Stimulated activated CD4-positive, alpha-beta T cell treated with anti-CD3 and anti-CD28 coated beads, Interleukin-2, amount 100 ng/mL, for 48 hours (primary cell): ENCODE measurements around the gene COL21A1.
"Not testable (repeated sequence)": the region's sequence is repeated elsewhere in the genome, so short reads cannot be mapped to it uniquely, and the experiment has no call there.

Experiments
- DNase-seq, 2 donors: peaks; one replicate each; pipeline ENCODE4 v3.0.0-alpha.2; 2020

COL21A1 gene

DNA sequence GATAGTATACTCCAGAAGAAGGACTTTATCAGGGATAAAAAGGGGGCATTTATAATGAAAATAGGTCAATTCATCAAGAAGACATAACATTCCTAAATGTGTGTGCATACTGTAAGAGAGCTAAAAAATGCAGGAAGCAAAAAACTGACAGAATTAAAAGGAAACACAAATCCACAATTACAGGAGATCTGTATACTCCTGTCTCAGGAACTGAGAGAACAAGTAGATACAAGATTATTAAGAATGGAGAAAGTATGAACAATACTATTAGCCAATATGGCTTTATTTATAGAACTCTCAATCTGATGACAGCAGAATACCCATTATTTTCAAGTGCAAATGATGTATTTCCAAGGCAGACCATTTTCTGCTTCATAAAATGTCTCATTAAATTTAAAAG is 204.3 kb downstream of the COL21A1 start:
- DNase-seq, result no peak

DNA sequence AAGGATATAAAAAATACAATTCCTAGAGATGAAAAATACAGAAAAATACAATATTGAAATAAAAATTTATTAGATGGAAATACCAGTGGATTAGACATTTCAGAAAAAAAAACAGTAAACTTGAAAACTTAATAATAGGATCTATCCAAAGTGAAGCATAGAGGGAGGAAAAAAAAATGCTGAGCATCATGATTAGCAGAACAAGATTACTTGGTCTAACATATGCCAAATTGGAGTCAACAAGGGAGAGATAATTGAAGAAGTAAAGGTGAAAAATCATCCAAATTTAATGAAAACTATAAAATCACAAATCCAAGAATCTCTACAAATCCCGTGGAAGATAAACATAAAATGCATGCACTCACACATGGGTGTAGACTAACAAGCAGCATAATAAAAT is 205.8 kb downstream of the COL21A1 start:
- no peak for DNase-seq

- DNase-seq, result no peak
Measured at GRCh38 chr6:56040889-56041301, 206.5 kb downstream of the COL21A1 start.

GRCh38 chr6:56040223-56040622 is 207.2 kb downstream of the COL21A1 start:
- no peak for DNase-seq

DNA sequence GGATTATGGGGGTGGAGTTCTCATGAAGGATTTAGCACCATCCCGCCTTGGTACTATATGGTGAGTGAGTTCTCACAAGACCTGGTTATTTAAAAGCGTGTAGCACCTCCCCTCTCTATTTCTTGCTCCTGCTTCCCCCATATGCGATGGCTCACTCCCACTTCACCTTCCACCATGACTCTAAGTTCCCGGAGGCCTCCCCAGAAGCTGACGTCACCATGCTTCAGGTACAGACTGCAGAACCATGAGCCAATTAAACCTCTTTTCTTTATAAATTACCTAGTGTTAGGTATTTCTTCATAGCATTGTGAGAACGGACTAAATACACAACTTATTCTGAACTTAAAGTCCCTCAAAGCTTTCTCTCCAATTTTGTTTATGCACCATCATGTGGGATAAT is 208.6 kb downstream of the COL21A1 start:
- no peak for DNase-seq

GRCh38 chr6:56037601-56038000 is 209.8 kb downstream of the COL21A1 start:
- no peak for DNase-seq

DNA sequence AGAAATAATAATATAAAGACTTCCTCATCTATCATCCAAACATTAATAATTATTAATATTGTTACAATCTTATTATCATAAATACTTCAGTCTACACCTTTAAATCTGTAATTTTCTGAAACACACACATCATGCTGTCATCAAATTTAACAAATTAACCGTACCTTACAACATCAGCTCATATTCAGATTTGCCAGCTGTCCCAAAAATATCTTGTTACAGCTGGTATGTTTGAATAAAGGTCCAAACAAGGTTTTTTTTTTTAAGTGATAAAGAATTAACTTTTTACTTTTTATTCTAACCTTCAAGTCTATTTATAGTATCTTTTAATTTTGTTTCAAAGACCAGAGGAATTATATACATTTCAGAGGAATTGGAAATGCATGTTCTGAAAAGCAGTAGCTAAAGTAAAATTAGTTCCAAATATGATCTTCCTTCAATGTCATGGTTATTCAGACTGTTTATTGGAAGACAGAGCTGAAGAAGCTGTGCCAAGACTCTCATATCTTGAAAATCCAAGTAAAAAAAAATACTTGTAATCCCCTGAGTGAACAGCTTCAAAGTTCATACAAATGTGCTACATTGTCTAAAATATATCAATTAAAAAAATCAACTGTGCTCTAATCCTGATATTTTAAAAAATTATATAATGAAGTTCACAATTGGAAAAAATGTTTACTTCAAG is 210.3 kb downstream of the COL21A1 start:
- no peak for DNase-seq

GRCh38 chr6:56033401-56033800 is 214.0 kb downstream of the COL21A1 start:
- DNase-seq, result no peak

- DNase-seq, result no peak
Measured at GRCh38 chr6:56032715-56033260, 214.6 kb downstream of the COL21A1 start.

GRCh38 chr6:56027865-56028264 is 219.5 kb downstream of the COL21A1 start:
- no peak for DNase-seq

GRCh38 chr6:56026455-56027180 is 220.8 kb downstream of the COL21A1 start:
- no peak for DNase-seq

DNA sequence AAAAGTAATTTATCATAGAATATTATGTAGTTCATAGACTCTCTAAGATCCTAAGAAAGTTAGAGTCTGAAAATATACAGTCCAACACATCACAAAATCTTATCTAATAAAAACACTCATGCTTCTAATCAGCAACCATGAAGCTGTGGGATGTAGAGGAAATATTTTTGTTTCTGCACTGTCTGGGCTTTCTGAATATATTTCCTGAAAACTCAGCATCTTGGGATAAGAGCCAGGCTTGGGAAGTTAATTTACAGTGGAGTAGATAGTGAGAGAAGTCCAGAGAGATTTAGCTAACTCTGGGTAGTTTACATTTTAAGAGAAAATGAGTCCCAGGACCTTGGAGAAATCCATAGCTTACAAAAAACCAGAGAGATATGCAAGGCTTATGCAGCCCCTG is 221.6 kb downstream of the COL21A1 start:
- no peak for DNase-seq

- DNase-seq, result no peak
Measured at GRCh38 chr6:56024931-56025330, 222.4 kb downstream of the COL21A1 start.

DNA sequence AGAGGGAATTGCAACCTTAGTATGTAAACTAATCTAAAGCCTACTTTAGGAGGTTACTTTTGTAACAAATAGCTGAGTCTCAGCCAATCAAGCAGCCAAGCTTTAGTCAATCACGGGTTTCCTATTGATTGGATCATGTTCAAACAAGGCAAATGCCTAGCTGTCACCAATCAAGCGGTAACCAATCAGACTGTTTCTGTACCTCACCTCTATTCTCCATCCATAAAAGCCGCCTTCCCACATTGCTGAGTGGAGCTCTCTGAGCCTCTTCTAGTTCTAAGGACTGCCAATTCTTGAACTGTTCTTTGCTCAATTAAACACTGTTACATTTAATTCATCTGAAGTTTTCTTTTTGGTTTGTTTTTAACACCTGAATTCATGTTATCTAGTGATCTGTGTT is 223.6 kb downstream of the COL21A1 start:
- no peak for DNase-seq

- no peak for DNase-seq
Measured at GRCh38 chr6:56022678-56023077, 224.7 kb downstream of the COL21A1 start.

GRCh38 chr6:56021943-56022342 is 225.4 kb downstream of the COL21A1 start:
- DNase-seq, result no peak

DNA sequence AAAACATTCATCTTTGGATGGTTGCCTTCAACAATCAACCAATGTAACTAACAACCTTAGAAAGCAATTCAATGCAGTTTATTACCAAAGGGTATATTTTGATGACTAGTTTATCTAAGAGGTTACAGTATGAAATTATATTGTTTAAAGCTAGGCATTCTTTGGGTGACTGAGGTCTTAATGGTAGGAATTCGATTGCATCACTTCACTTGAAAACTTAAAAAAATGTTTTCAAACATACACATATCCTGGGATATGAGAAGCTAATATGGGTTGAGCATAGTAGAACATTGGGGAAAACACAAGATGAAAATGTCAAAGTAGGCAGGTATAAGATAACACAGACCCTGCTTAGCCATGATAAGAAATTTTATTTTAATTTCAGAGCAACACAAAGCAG is 227.4 kb downstream of the COL21A1 start:
- no peak for DNase-seq

DNA sequence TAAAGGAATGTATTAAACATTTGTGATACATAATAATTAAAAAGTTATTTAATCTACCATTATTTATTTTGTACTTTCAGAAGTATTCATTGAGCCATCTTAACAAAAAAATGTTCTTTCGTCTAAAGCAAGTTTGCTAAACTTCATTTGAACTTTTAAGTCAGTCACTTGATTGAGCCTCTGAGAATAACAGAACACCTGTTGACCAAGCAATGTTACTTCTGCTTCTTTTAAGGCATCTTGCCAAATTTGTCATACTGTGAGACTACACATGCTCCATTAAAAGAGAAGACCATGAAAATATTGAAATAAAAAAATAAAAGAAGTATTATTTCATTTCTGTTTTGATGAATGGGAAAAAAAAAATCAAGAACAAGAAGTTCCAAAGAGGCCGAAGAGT is 230.2 kb downstream of the COL21A1 start:
- DNase-seq, result no peak

DNA sequence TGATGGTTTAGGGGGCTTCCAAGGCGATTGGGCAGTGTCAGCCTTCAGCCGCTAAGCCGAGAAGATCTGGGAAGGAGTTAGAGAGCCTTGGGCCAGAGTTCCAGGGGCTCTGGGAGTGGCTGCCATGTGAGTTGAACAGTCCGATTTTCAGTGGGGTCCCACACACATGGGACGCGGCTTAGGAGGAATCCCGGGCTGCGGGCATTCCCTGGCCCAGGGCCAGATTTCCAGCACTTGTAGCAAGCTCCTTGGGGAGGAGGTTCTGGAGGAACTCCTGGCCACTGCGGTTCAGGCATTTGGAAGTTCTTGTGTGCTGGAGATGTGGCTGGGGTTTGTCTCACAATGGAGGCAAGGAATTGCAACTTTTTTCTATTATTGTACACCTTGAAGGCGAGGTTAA is 233.3 kb downstream of the COL21A1 start:
- DNase-seq, result not testable (repeated sequence)

DNA sequence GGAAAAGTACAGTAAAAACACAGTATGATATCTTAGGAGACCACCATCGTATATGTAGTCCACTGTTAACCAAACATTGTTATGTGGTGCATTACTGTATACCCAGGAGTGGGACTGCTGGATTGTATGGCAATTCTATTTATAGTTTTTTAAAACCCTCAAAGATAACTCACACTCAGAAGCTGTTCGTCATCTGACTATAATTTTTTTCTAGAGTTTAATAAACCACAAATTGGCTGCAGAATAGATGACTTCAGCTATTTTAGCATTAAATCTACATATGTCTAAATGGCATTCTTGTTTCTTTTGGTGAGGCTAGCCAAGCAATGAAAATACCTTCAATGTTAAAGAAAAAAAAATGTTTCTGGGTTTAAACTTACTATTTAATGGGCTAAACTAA is 237.7 kb downstream of the COL21A1 start:
- no peak for DNase-seq
